ENCODE results near the gene GPR152. TPM values are rescaled to one million over a fixed set of nuclear protein-coding genes. Genes with fewer than 3 reads are reported as not detected.

Gene GPR152
- total RNA-seq, 5 donors from 2014 or later (not counting 1 experiment from before 2014, with no cell fraction given), result 0.19 TPM; not detected in 4

- Histone ChIP-seq H3K27ac (ENCODE audit: low read length) (peak within 1 kb of the TSS; percentile 72), H3K36me3 (ENCODE audit: control insufficient read depth in 2 of 2, extremely low read depth in 1 of 2, insufficient read depth in 1 of 2, low read length in 1 of 2) (no peaks in the 10 kb centered on the region), H3K27me3 (replicated peaks in 1 of 2; ENCODE audit: control insufficient read depth in 2 of 2, extremely low read depth in 1 of 2, insufficient read depth in 2 of 2, low read length in 1 of 2) (no peaks in the 10 kb centered on the region), H3K9me3 (no peaks in the 10 kb centered on the region), H3K4me3 (ENCODE audit: control insufficient read depth in 1 of 2, extremely low read depth in 1 of 2, low read length in 1 of 2) (peak within 1 kb of the TSS; percentile 48 to 49), H3K4me1 (ENCODE audit: control insufficient read depth in 1 of 2, extremely low read depth in 1 of 2, insufficient read depth in 2 of 2, low read length in 2 of 2) (peaks cover 68 to 95% of the 10 kb centered on the region in 2 experiments)
- 4% methylated on average over 38 of the region's 67 CpGs for WGBS (ENCODE audit: insufficient coverage)
- Mint-ChIP-seq H3K4me3 (peak within 1 kb of the TSS; percentile 77 to 97 (median 81)), H3K27ac (peak within 1 kb of the TSS; percentile 98 to 99), H3K9me3 (no peaks in the 10 kb centered on the region), H3K4me1 (peaks cover 73 to 79% (median 79%) of the 10 kb centered on the region in 3 donors), H3K36me3 (no peaks in the 10 kb centered on the region), H3K27me3 (no peaks in the 10 kb centered on the region)
- no peak for ATAC-seq (replicated peaks in 1 of 4)
- ChIA-PET CTCF (interaction anchor here in 1 of 2 donors (1.2 kb wide), 1 partner anchor 9 kb away, joined by 4 read pairs; no protein-coding TSS in a partner anchor), POLR2A (interaction anchor here in 1 of 2 donors (0.6 kb wide), 1 partner anchor 59 kb away, joined by 4 read pairs; no protein-coding TSS in a partner anchor)
- DNase-seq, result peak in 1 of 35 experiments; percentile 20
Observed at GRCh38 chr11:67415501-67416304, 36.8 kb downstream of the GPR152 start, which contains the start of gene CARNS1. CARNS1 (plus strand) TSS chr11:67415678; CDS start chr11:67416200, 522 bp downstream.

- no peaks in the 10 kb centered on the region for H3K36me3 Mint-ChIP-seq
- POLR2A ChIA-PET, result interaction anchor here in 1 of 2 donors (0.7 to 1.3 kb wide), 2 partner anchors 10 to 18 kb away, joined by 3 read pairs; partner anchors contain the start of gene TBC1D10C
- Histone ChIP-seq H3K27me3 (replicated peaks in 1 of 2; ENCODE audit: control insufficient read depth in 2 of 2, extremely low read depth in 1 of 2, insufficient read depth in 2 of 2, low read length in 1 of 2) (no peaks in the 10 kb centered on the region), H3K36me3 (ENCODE audit: control insufficient read depth in 2 of 2, extremely low read depth in 1 of 2, insufficient read depth in 1 of 2, low read length in 1 of 2) (peaks cover 4 to 11% of the 10 kb centered on the region in 2 donors), H3K4me1 (ENCODE audit: control insufficient read depth in 1 of 2, extremely low read depth in 1 of 2, insufficient read depth in 2 of 2, low read length in 2 of 2) (peaks cover 70 to 97% of the 10 kb centered on the region in 2 experiments), H3K9me3 (no peaks in the 10 kb centered on the region), H3K4me3 (ENCODE audit: control insufficient read depth in 1 of 2, extremely low read depth in 1 of 2, low read length in 1 of 2) (no peak overlapping the region), H3K27ac (ENCODE audit: low read length) (peak overlapping the region; percentile 1)
- no peak for DNase-seq
- H3K4me1 Mint-ChIP-seq, result peaks cover 77 to 84% (median 77%) of the 10 kb centered on the region in 3 donors
- CTCF ChIA-PET, result interaction anchor here (0.5 to 0.6 kb wide), 3 partner anchors 27 to 72 kb away, joined by 3 to 5 read pairs (median 5); no protein-coding TSS in a partner anchor
- WGBS (ENCODE audit: insufficient coverage), result 100% methylated on average over 1 of the region's 2 CpGs
- H3K27me3 Mint-ChIP-seq, result no peaks in the 10 kb centered on the region
- no peaks in the 10 kb centered on the region for H3K9me3 Mint-ChIP-seq
- peak overlapping the region; percentile 74 to 97 for H3K27ac Mint-ChIP-seq
- H3K4me3 Mint-ChIP-seq, result peak overlapping the region in 2 of 3 donors; percentile 57 to 97
- no peak for ATAC-seq (replicated peaks in 1 of 4)
Observed at GRCh38 chr11:67413266-67413849, 39.2 kb downstream of the GPR152 start.

- Mint-ChIP-seq H3K36me3 (no peaks in the 10 kb centered on the region), H3K4me1 (peaks cover 77 to 84% (median 77%) of the 10 kb centered on the region in 3 donors), H3K27ac (peak overlapping the region; percentile 74 to 97), H3K27me3 (no peaks in the 10 kb centered on the region), H3K9me3 (no peaks in the 10 kb centered on the region), H3K4me3 (peak overlapping the region in 1 of 3 donors; percentile 97)
- H3K9me3 ChIP-seq, result no peaks in the 10 kb centered on the region
- peaks cover 4 to 17% of the 10 kb centered on the region in 2 donors for H3K36me3 ChIP-seq (ENCODE audit: control insufficient read depth in 2 of 2, extremely low read depth in 1 of 2, insufficient read depth in 1 of 2, low read length in 1 of 2)
- H3K27ac ChIP-seq (ENCODE audit: low read length), result peak overlapping the region; percentile 1
- ChIA-PET POLR2A (no interaction called here), CTCF (no interaction called here)
- DNase-seq (no peak), ATAC-seq (replicated peaks in 1 of 4) (no peak)
- 84% methylated on average over 7 of the region's 9 CpGs for WGBS (ENCODE audit: insufficient coverage)
- H3K27me3 ChIP-seq (replicated peaks in 1 of 2; ENCODE audit: control insufficient read depth in 2 of 2, extremely low read depth in 1 of 2, insufficient read depth in 2 of 2, low read length in 1 of 2), result no peaks in the 10 kb centered on the region
- H3K4me1 ChIP-seq (ENCODE audit: control insufficient read depth in 1 of 2, extremely low read depth in 1 of 2, insufficient read depth in 2 of 2, low read length in 2 of 2), result peaks cover 71 to 97% of the 10 kb centered on the region in 2 experiments
- no peak overlapping the region for H3K4me3 ChIP-seq (ENCODE audit: control insufficient read depth in 1 of 2, extremely low read depth in 1 of 2, low read length in 1 of 2)
Observed at GRCh38 chr11:67412495-67413179, 39.9 kb downstream of the GPR152 start.

GRCh38 chr11:67411785-67412152 is 40.8 kb downstream of the GPR152 start:
- H3K9me3 Mint-ChIP-seq, result no peaks in the 10 kb centered on the region
- ChIA-PET POLR2A (no interaction called here), CTCF (no interaction called here)
- no peaks in the 10 kb centered on the region for H3K27me3 ChIP-seq (replicated peaks in 1 of 2; ENCODE audit: control insufficient read depth in 2 of 2, extremely low read depth in 1 of 2, insufficient read depth in 2 of 2, low read length in 1 of 2)
- peak overlapping the region; percentile 97 for H3K27ac Mint-ChIP-seq
- no peak overlapping the region for H3K27ac ChIP-seq (ENCODE audit: low read length)
- no peaks in the 10 kb centered on the region for H3K27me3 Mint-ChIP-seq
- peak overlapping the region in 1 of 3 donors; percentile 97 for H3K4me3 Mint-ChIP-seq
- H3K4me1 ChIP-seq (ENCODE audit: control insufficient read depth in 1 of 2, extremely low read depth in 1 of 2, insufficient read depth in 2 of 2, low read length in 2 of 2), result peaks cover 71 to 97% of the 10 kb centered on the region in 2 experiments
- DNase-seq, result peak in 2 of 35 experiments; percentile 19 to 28
- H3K4me3 ChIP-seq (ENCODE audit: control insufficient read depth in 1 of 2, extremely low read depth in 1 of 2, low read length in 1 of 2), result no peak overlapping the region
- H3K4me1 Mint-ChIP-seq, result peaks cover 79 to 86% (median 81%) of the 10 kb centered on the region in 3 donors
- H3K36me3 ChIP-seq (ENCODE audit: control insufficient read depth in 2 of 2, extremely low read depth in 1 of 2, insufficient read depth in 1 of 2, low read length in 1 of 2), result peaks cover 4 to 25% of the 10 kb centered on the region in 2 donors
- ATAC-seq (replicated peaks in 1 of 4), result no peak
- H3K9me3 ChIP-seq, result no peaks in the 10 kb centered on the region
- peaks cover 6% of the 10 kb centered on the region for H3K36me3 Mint-ChIP-seq
- WGBS (ENCODE audit: insufficient coverage), result 50% methylated on average over 4 of the region's 7 CpGs

GRCh38 chr11:67410984-67411784 is 41.3 kb downstream of the GPR152 start:
- peak overlapping the region; percentile 74 for H3K27ac ChIP-seq (ENCODE audit: low read length)
- WGBS (ENCODE audit: insufficient coverage), result 90% methylated on average over 13 of the region's 17 CpGs
- Mint-ChIP-seq H3K36me3 (peaks cover 9% of the 10 kb centered on the region), H3K9me3 (no peaks in the 10 kb centered on the region), H3K4me1 (peaks cover 79 to 86% (median 81%) of the 10 kb centered on the region in 3 donors), H3K27ac (peak overlapping the region; percentile 97), H3K4me3 (peak overlapping the region in 2 of 3 donors; percentile 24 to 97), H3K27me3 (no peaks in the 10 kb centered on the region)
- peaks cover 4 to 30% of the 10 kb centered on the region in 2 donors for H3K36me3 ChIP-seq (ENCODE audit: control insufficient read depth in 2 of 2, extremely low read depth in 1 of 2, insufficient read depth in 1 of 2, low read length in 1 of 2)
- ChIA-PET POLR2A (interaction anchor here in 1 of 2 donors (0.6 kb wide), 1 partner anchor 67 kb away, joined by 11 read pairs; no protein-coding TSS in a partner anchor), CTCF (no interaction called here)
- no peaks in the 10 kb centered on the region for H3K9me3 ChIP-seq
- peaks cover 67 to 97% of the 10 kb centered on the region in 2 experiments for H3K4me1 ChIP-seq (ENCODE audit: control insufficient read depth in 1 of 2, extremely low read depth in 1 of 2, insufficient read depth in 2 of 2, low read length in 2 of 2)
- H3K27me3 ChIP-seq (replicated peaks in 1 of 2; ENCODE audit: control insufficient read depth in 2 of 2, extremely low read depth in 1 of 2, insufficient read depth in 2 of 2, low read length in 1 of 2), result no peaks in the 10 kb centered on the region
- no peak for ATAC-seq (replicated peaks in 1 of 4)
- DNase-seq, result no peak
- H3K4me3 ChIP-seq (ENCODE audit: control insufficient read depth in 1 of 2, extremely low read depth in 1 of 2, low read length in 1 of 2), result peak overlapping the region in 1 of 2 donors; percentile 63

Measured in T-cell (primary cell).